Sigmoid colon (tissue), 7 donors: ENCODE results near the gene PLEKHN1. TPM values are rescaled to one million over a fixed set of nuclear protein-coding genes. Genes with fewer than 3 reads are reported as not detected.
A peak's percentile ranks its signal among the peaks of the same experiment; 100 is the strongest.

Experiments
- DNase-seq: peaks from one replicate; pipeline ENCODE4 v3.0.0-alpha.2; 2019
- H3K27ac ChIP-seq, 4 donors: fragments of 200-600 bp; sonication (generic); one replicate each; pipeline ENCODE4 v1.5.1; 2016 to 2019; ENCODE audit warnings: mild to moderate bottlenecking in 1 of 4
- H3K27me3 ChIP-seq, 3 donors: fragments of 200-600 bp; sonication (generic); one replicate each; pipeline ENCODE4 v1.5.1; 2019; ENCODE audit warnings: mild to moderate bottlenecking in 1 of 3
- H3K36me3 ChIP-seq, 4 donors: fragments of 200-600 bp; sonication (generic); one replicate each; pipeline ENCODE4 v1.5.1; 2016 to 2019
- H3K4me1 ChIP-seq, 4 donors: fragments of 200-600 bp; sonication (generic); one replicate each; pipeline ENCODE4 v1.5.1; 2017 to 2019
- H3K4me3 ChIP-seq, 4 donors: fragments of 200-600 bp; sonication (generic); one replicate each; pipeline ENCODE4 v1.5.1; 2017 to 2019; ENCODE audit warnings: mild to moderate bottlenecking in 2 of 4, moderate library complexity in 1 of 4
- H3K9me3 ChIP-seq, 4 donors: fragments of 200-600 bp in 3 of 4; sonication (generic) in 3 of 4; one replicate each; pipeline versions ENCODE4 v1.5.1 to v1.6.1; 2013 to 2019
- EP300 ChIP-seq, 4 donors: sonication (generic); formaldehyde crosslinking; IDR thresholded peaks; one replicate each; pipeline ENCODE4 v1.6.1; 2017; ENCODE audit warnings: antibody characterized with exemption in 4 of 4
- POLR2A ChIP-seq, 2 donors: fragments of 450-650 bp; IDR thresholded peaks; one replicate each; pipeline ENCODE4 v1.6.1; 2016; ENCODE audit warnings: antibody characterized with exemption in 2 of 2, mild to moderate bottlenecking in 2 of 2, moderate library complexity in 2 of 2
- POLR2AphosphoS5 ChIP-seq, 4 donors: sonication (generic); formaldehyde crosslinking; IDR thresholded peaks; one replicate each; pipeline ENCODE4 v1.6.1; 2017; ENCODE audit warnings: antibody characterized with exemption in 4 of 4
- WGBS, 2 donors: extraction: QIAGEN DNeasy Blood & Tissue Kit; methylation state at CpG; one replicate each; pipeline ENCODE4 v1.1.7; 2013; 5-methylcytosine and 5-hydroxymethylcytosine counted together
- intact Hi-C: fragments of 100-400 bp; cut with DNase I; formaldehyde crosslinking; loops from one replicate; pipeline ENCODE4 v1.15.1; 2023
- polyA plus RNA-seq, 3 donors: library from polyadenylated mRNA; stranded (reverse); fragments of 200-250 nt; gene quantifications; one replicate each; pipeline ENCODE4 v1.2.3, GENCODE V29; 2013
- total RNA-seq, 4 donors: library from RNA; depleted of rRNA; stranded (reverse); fragments of >200 nt; gene quantifications; one replicate each; pipeline ENCODE4 v1.1.0, GENCODE V29; 2016
- TF ChIP-seq, protein P1 (sequence below), 4 experiments: fragments of 450-650 bp in 3 of 4; fragments of 200-600 bp in 1 of 4; IDR thresholded peaks; one replicate each; pipeline ENCODE4 v1.5.1; 2016 to 2019; ENCODE audit warnings: antibody characterized with exemption in 4 of 4, mild to moderate bottlenecking in 3 of 4, moderate library complexity in 2 of 4
- donor health status: healthy with polysubstance abuse.
- donor health status: Bipolar disorder and iron deficiency.
- donor health status: healthy.

PLEKHN1 gene
- total and polyA plus RNA-seq, 7 donors = 0.46 to 1.5 TPM; not detected in 5

DNA sequence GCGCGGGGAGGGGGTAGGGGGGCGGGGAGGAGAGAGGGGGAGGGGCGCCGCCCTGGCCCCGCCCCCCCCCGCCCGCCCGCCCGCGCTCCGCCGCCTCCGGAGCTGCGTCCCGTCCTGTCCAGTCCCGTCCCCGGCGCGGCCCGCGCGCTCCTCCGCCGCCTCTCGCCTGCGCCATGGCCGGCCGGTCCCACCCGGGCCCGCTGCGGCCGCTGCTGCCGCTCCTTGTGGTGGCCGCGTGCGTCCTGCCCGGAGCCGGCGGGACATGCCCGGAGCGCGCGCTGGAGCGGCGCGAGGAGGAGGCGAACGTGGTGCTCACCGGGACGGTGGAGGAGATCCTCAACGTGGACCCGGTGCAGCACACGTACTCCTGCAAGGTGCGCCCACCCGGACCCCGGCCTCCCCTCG, 53.7 kb downstream of the PLEKHN1 start, which contains the start of gene AGRN:
TSS of gene AGRN (plus strand) at position 121 of the 405 bp plus-strand sequence. CDS start at position 174, 53 bp downstream.
- H3K27me3 ChIP-seq = peaks cover 0 to 4% (median 0%) of the 10 kb centered on the region in 3 donors
- H3K4me1 ChIP-seq = peaks cover 0 to 24% (median 23%) of the 10 kb centered on the region in 4 donors
- WGBS, 2 donors = 0 to 1% methylated on average over 55 to 56 of the region's 58 CpGs
- TF ChIP-seq EP300 (IDR thresholded peaks at IDR 0.05) (no peak), POLR2AphosphoS5 (IDR thresholded peaks at IDR 0.05) (peak in 1 of 4 donors; percentile 32)
- TF ChIP-seq, protein P1, sequence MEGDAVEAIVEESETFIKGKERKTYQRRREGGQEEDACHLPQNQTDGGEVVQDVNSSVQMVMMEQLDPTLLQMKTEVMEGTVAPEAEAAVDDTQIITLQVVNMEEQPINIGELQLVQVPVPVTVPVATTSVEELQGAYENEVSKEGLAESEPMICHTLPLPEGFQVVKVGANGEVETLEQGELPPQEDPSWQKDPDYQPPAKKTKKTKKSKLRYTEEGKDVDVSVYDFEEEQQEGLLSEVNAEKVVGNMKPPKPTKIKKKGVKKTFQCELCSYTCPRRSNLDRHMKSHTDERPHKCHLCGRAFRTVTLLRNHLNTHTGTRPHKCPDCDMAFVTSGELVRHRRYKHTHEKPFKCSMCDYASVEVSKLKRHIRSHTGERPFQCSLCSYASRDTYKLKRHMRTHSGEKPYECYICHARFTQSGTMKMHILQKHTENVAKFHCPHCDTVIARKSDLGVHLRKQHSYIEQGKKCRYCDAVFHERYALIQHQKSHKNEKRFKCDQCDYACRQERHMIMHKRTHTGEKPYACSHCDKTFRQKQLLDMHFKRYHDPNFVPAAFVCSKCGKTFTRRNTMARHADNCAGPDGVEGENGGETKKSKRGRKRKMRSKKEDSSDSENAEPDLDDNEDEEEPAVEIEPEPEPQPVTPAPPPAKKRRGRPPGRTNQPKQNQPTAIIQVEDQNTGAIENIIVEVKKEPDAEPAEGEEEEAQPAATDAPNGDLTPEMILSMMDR (IDR thresholded peaks at IDR 0.05) = no peak
- no peaks in the 10 kb centered on the region for H3K36me3 ChIP-seq
- DNase-seq = no peak
- no peaks in the 10 kb centered on the region for H3K9me3 ChIP-seq
- H3K4me3 ChIP-seq = peak within 1 kb of the TSS; percentile 52 to 91 (median 85)
- peak within 1 kb of the TSS; percentile 90 to 98 (median 96) for H3K27ac ChIP-seq
- intact Hi-C loops = loop anchor here (1.0 to 5.0 kb wide), 4 partner anchors 20 to 97 kb away; partner anchors contain the start of genes C1orf159 and HES4

DNA sequence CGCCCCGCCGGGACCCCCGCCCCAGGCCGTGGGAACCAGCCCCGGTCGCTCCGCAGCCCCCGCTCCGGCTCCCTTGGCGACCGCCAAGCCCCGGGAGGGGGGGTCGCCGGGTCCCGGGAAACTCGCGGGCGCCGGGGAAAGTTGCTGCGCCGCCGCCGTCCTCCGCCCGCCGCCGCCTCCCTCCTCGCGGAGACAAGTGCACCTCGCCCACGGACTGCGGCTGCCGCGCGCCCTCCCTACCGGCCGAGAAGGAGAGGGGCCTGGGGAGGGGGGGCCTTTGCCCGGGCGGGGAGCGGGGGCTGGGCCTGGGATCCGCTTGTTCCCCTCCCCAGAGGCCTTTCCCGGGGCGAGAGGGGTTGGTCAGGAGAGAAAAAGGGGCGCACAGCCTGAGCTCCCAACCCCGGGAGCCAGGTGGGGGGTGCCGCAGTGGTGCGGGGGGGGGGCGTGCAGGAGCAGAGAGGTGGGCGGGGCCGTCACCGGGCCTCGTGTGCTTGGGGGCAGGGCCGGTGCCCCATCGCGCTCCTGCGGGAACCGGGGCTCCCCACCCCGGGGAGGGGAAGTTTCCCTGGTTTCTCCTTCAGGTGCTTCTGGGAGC, 54.2 kb downstream of the PLEKHN1 start:
- intact Hi-C loops = loop anchor here (2.0 to 5.0 kb wide), 3 partner anchors 20 to 97 kb away; partner anchors contain the start of gene C1orf159
- H3K27me3 ChIP-seq = peaks cover 0 to 4% (median 0%) of the 10 kb centered on the region in 3 donors
- H3K4me1 ChIP-seq = peaks cover 0 to 23% (median 23%) of the 10 kb centered on the region in 4 donors
- no peaks in the 10 kb centered on the region for H3K9me3 ChIP-seq
- H3K27ac ChIP-seq = peak overlapping the region; percentile 90 to 98 (median 96)
- WGBS, 2 donors = 1% methylated on average over 59 of the region's 59 CpGs
- H3K36me3 ChIP-seq = no peaks in the 10 kb centered on the region
- H3K4me3 ChIP-seq = peak overlapping the region; percentile 43 to 91 (median 85)
- no peak for DNase-seq
- no peak for TF ChIP-seq POLR2AphosphoS5 (IDR thresholded peaks at IDR 0.05)

DNA sequence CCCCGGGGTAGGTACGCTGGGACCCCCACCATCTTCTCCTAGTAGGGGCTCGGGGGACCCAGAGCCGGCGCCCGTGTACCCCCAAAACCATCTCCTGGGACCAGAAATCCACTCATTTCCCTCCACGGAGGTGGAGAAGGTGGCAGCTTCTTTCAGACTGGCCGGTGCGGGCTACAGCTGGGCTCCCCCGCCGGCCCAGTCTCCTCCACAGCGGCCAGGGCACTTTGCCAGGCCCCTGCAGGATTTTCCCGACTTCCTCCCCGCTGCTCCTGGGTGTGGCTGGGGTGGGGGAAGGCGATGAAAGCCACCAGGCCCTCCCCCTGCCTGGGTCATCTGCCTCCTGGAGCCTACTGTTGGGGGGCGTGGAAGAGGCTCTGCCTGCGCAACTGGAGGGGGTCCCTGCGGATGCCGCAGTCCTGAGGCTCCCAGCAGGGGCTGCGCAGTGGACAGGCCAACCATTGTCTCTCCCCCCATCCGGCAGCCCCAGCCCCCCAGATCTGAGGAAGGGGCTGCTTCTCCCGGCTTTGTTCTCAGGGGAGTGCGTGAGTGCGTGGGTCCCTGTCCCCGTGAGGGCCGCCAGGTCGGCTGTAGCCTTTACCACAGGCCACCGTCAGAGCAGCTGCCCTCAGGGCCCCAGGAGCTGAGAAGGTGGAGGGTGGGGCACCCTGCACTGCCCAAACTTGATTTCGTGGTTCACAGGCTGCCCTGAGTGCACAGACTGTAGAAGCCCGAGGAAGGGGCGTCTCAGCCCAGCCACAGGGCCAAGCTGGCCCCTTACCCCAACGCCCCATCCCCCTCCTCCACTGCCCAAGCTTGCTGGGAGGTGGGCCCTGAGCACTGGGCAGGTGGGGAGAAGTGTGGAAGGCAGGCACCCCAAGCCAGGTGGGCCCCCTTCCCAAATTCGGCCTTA, 55.0 kb downstream of the PLEKHN1 start:
- H3K4me3 ChIP-seq = peak overlapping the region; percentile 43 to 91 (median 85)
- peak; percentile 83 for DNase-seq
- peaks cover 0 to 4% (median 0%) of the 10 kb centered on the region in 3 donors for H3K27me3 ChIP-seq
- peaks cover 0 to 23% (median 23%) of the 10 kb centered on the region in 4 donors for H3K4me1 ChIP-seq
- no peaks in the 10 kb centered on the region for H3K9me3 ChIP-seq
- H3K36me3 ChIP-seq = no peaks in the 10 kb centered on the region
- H3K27ac ChIP-seq = peak overlapping the region in 1 of 4 donors; percentile 90
- peak in 2 of 4 donors; percentile 12 to 17 for TF ChIP-seq POLR2AphosphoS5 (IDR thresholded peaks at IDR 0.05)
- no peak for TF ChIP-seq EP300 (IDR thresholded peaks at IDR 0.05)
- WGBS, 2 donors = 10 to 32% methylated on average over 33 of the region's 33 CpGs
- intact Hi-C loops = loop anchor here (2.0 to 5.0 kb wide), 3 partner anchors 20 to 96 kb away; partner anchors contain the start of gene C1orf159

DNA sequence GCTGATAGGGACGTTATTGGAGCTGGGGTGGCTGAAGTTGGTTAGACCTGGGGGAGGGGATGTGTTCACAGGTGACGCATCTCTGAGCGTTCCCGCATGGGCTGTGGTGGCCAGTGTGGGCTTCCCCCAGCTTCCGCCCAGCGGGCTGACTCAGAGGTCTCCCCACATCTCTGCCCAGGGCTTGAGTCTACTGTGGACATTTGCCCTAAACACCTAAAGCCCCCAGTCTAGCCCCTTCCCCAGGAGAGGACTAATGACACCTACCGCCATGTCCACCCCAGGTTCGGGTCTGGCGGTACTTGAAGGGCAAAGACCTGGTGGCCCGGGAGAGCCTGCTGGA, 55.6 kb downstream of the PLEKHN1 start:
- Histone ChIP-seq H3K4me3 (no peak overlapping the region), H3K9me3 (no peaks in the 10 kb centered on the region), H3K27ac (no peak overlapping the region), H3K4me1 (peaks cover 0 to 23% (median 23%) of the 10 kb centered on the region in 4 donors), H3K27me3 (peaks cover 0 to 4% (median 0%) of the 10 kb centered on the region in 3 donors), H3K36me3 (no peaks in the 10 kb centered on the region)
- DNase-seq = no peak
- intact Hi-C loops = loop anchor here (2.0 to 5.0 kb wide), 3 partner anchors 19 to 95 kb away; partner anchors contain the start of gene C1orf159
- TF ChIP-seq POLR2AphosphoS5 (IDR thresholded peaks at IDR 0.05) = no peak
- no peak for TF ChIP-seq POLR2A (IDR thresholded peaks at IDR 0.05)
- TF ChIP-seq, protein P1 (IDR thresholded peaks at IDR 0.05) = no peak
- no peak for TF ChIP-seq EP300 (IDR thresholded peaks at IDR 0.05)
- 87 to 92% methylated on average over 10 of the region's 10 CpGs for WGBS, 2 donors

DNA sequence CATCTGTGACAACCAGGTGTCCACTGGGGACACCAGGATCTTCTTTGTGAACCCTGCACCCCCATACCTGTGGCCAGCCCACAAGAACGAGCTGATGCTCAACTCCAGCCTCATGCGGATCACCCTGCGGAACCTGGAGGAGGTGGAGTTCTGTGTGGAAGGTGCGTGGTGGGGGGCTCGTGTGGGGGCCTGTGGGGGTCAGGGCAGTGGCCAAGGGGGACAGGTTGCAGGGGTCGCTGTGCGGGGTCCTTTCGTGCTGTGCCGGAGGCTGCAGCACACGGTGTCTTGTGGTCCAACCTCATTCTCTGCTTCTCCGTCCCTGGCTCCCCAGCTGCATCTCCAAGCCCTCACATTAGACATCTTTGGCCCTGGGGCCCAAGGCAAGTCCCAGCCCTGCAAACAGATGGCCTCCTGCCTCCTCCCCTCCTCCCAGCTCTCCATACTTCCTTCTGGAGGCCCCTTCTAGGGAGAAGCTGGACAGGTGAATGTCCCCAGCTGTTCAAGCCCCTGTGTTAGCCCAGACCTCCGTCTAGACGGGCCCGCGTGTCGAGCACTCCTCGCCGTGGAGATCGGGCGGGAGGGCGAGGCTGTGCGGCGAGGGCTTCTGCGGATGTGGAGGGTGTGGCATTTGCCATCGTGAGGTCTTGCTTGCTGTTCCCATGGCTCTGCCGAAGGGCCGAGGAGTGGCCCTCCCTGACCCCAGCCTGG, 56.2 kb downstream of the PLEKHN1 start:
- Histone ChIP-seq H3K9me3 (no peaks in the 10 kb centered on the region), H3K27ac (no peak overlapping the region), H3K36me3 (no peaks in the 10 kb centered on the region), H3K27me3 (peaks cover 0 to 4% (median 0%) of the 10 kb centered on the region in 3 donors), H3K4me3 (no peak overlapping the region), H3K4me1 (peaks cover 0 to 23% (median 23%) of the 10 kb centered on the region in 4 donors)
- intact Hi-C loops = loop anchor here (5.0 kb wide), 2 partner anchors 40 to 95 kb away; partner anchors contain the start of gene C1orf159
- DNase-seq = no peak
- WGBS, 2 donors = 83 to 90% methylated on average over 27 of the region's 27 CpGs
- TF ChIP-seq, protein P1 (IDR thresholded peaks at IDR 0.05) = no peak
- no peak for TF ChIP-seq EP300 (IDR thresholded peaks at IDR 0.05)
- no peak for TF ChIP-seq POLR2A (IDR thresholded peaks at IDR 0.05)
